GM18526 (cell line): ENCODE measurements around the gene TYSND1.

Experiments
- POLR2A ChIP-seq: IDR thresholded peaks from 3 replicates; pipeline ENCODE4 v1.6.1; 2011; ENCODE audit not compliant: insufficient read length; ENCODE audit errors: extremely low read depth

The TYSND1 gene

GRCh38 chr10:70169649-70170364, 23.3 kb upstream of the TYSND1 start:
- TF ChIP-seq POLR2A = no peak

- no peak for TF ChIP-seq POLR2A
Observed at GRCh38 chr10:70169011-70169410, 22.5 kb upstream of the TYSND1 start.

GRCh38 chr10:70167246-70167645, 20.7 kb upstream of the TYSND1 start:
- no peak for TF ChIP-seq POLR2A

- no peak for TF ChIP-seq POLR2A
Observed at GRCh38 chr10:70166394-70166793, 19.9 kb upstream of the TYSND1 start.

- no peak for TF ChIP-seq POLR2A
Observed at GRCh38 chr10:70164163-70164562, 17.7 kb upstream of the TYSND1 start.

- no peak for TF ChIP-seq POLR2A
Observed at GRCh38 chr10:70163448-70163847, 16.9 kb upstream of the TYSND1 start.

GRCh38 chr10:70162892-70163201, 16.3 kb upstream of the TYSND1 start:
- no peak for TF ChIP-seq POLR2A

- TF ChIP-seq POLR2A = no peak
Observed at GRCh38 chr10:70162151-70162891, 15.8 kb upstream of the TYSND1 start.

GRCh38 chr10:70160798-70161197, 14.3 kb upstream of the TYSND1 start:
- TF ChIP-seq POLR2A = no peak

- no peak for TF ChIP-seq POLR2A
Observed at GRCh38 chr10:70158113-70158512, 11.6 kb upstream of the TYSND1 start.

GRCh38 chr10:70155255-70155838, 8.8 kb upstream of the TYSND1 start:
- no peak for TF ChIP-seq POLR2A

- no peak for TF ChIP-seq POLR2A
Observed at GRCh38 chr10:70148516-70148915, 2.0 kb upstream of the TYSND1 start.

- no peak for TF ChIP-seq POLR2A
Observed at GRCh38 chr10:70147259-70147625, 742 bp upstream of the TYSND1 start.

- peak; percentile 34 for TF ChIP-seq POLR2A
Observed at GRCh38 chr10:70145666-70146488, 623 bp downstream of the TYSND1 start.

- no peak for TF ChIP-seq POLR2A
Observed at GRCh38 chr10:70145166-70145665, 1.3 kb downstream of the TYSND1 start.
